Regular cardiac myocyte (primary cell): ENCODE data around the gene IFIT1B. TPM values are rescaled to one million over a fixed set of nuclear protein-coding genes. Genes with fewer than 3 reads are reported as not detected.

Experiments
- total RNA-seq: library from RNA; depleted of rRNA; stranded (reverse); fragments of >200 nt; gene quantifications from 2 replicates; pipeline ENCODE4 v1.2.3, GENCODE V29; 2014

Gene IFIT1B
- total RNA-seq, result not detected in 2 replicates

GRCh38 chr10:89377705-89378637 lies at the start of gene IFIT1B:
Gene IFIT1B, plus strand, starts transcription at chr10:89378056. Its CDS starts 80 bp downstream, at chr10:89378136.

GRCh38 chr10:89391907-89392756 lies 14.3 kb downstream of the IFIT1B start, which contains the start of gene IFIT1:
Gene IFIT1, plus strand, starts transcription at chr10:89392623. Its CDS starts 90 bp downstream, at chr10:89392713.

GRCh38 chr10:89414146-89414878 lies 36.5 kb downstream of the IFIT1B start, which contains the start of gene IFIT5:
Gene IFIT5, plus strand, starts transcription at chr10:89414568. Its CDS starts 231 bp downstream, at chr10:89414799.

Other genes starting within 250 kb of the IFIT1B start
- 1.4 and 2.9 TPM in 2 replicates for gene CH25H, start 170.7 kb upstream of the IFIT1B start, total RNA-seq
- 61.9 and 72.7 TPM in 2 replicates for gene LIPA, start 126.3 kb upstream of the IFIT1B start, total RNA-seq
- 12.3 and 22.8 TPM in 2 replicates for gene IFIT2, start 76.0 kb upstream of the IFIT1B start, total RNA-seq
- 15.5 and 33.3 TPM in 2 replicates for gene IFIT3, start 50.1 kb upstream of the IFIT1B start, total RNA-seq
- gene IFIT1, start 14.6 kb downstream of the IFIT1B start, total RNA-seq, result 9.6 and 27.6 TPM in 2 replicates
- gene IFIT5, start 36.5 kb downstream of the IFIT1B start, total RNA-seq, result 24.3 and 40.0 TPM in 2 replicates
- gene SLC16A12, start 157.5 kb downstream of the IFIT1B start, total RNA-seq, result 0.56 and 0.96 TPM in 2 replicates